Measurements from ENCODE around the gene MED13L.

- TF ChIP-seq USF2 (IDR thresholded peaks at IDR 0.05; ENCODE audit: low read depth, low read length) (no peak), CTCF (conservative IDR thresholded peaks at IDR 0.05; ENCODE audit: low read depth, low read length) (no peak), POLR2A (IDR thresholded peaks at IDR 0.05; ENCODE audit: low read depth, low read length) (no peak), SMC3 (IDR thresholded peaks at IDR 0.05; ENCODE audit: low read depth, low read length) (no peak), RFX5 (IDR thresholded peaks at IDR 0.05; ENCODE audit: low read depth, low read length) (no peak), CEBPB (IDR thresholded peaks at IDR 0.05; ENCODE audit: low read depth, low read length) (no peak), MXI1 (IDR thresholded peaks at IDR 0.05; ENCODE audit: borderline replicate concordance, low read depth, low read length) (no peak), NFE2L2 (IDR thresholded peaks at IDR 0.05; ENCODE audit: low read depth, low read length) (no peak), RAD21 (IDR thresholded peaks at IDR 0.05; ENCODE audit: low read length) (no peak), MAZ (IDR thresholded peaks at IDR 0.05; ENCODE audit: borderline replicate concordance, low read depth, low read length) (no peak)
Measured at GRCh38 chr12:115953031-115953430, 324.5 kb downstream of the MED13L start.
